Measurements from ENCODE around the gene MARVELD2. TPM values are rescaled to one million over a fixed set of nuclear protein-coding genes. Genes with fewer than 3 reads are reported as not detected.

The MARVELD2 gene
- polyA plus RNA-seq, 1 experiment = 1.0 TPM

DNA sequence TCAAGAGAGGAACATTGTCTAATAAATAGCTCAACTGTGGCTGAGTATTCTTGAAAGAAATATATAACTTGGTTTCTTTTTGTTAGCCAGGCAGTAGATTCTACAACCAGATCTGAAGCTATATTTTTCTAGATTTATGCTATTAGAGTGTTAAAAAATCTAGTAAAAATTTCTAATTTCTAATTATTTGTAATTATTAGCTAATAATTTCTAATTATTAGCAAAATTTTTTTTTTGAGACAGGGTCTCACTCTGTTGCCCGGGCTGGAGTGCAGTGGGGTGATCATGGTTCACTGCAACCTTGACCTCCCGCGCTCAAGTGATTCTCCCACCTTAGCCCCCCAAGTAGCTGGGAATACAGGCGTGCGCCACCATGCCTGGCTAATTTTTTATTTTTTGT lies 42.5 kb upstream of the MARVELD2 start:
- TF ChIP-seq, protein P1, sequence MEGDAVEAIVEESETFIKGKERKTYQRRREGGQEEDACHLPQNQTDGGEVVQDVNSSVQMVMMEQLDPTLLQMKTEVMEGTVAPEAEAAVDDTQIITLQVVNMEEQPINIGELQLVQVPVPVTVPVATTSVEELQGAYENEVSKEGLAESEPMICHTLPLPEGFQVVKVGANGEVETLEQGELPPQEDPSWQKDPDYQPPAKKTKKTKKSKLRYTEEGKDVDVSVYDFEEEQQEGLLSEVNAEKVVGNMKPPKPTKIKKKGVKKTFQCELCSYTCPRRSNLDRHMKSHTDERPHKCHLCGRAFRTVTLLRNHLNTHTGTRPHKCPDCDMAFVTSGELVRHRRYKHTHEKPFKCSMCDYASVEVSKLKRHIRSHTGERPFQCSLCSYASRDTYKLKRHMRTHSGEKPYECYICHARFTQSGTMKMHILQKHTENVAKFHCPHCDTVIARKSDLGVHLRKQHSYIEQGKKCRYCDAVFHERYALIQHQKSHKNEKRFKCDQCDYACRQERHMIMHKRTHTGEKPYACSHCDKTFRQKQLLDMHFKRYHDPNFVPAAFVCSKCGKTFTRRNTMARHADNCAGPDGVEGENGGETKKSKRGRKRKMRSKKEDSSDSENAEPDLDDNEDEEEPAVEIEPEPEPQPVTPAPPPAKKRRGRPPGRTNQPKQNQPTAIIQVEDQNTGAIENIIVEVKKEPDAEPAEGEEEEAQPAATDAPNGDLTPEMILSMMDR (IDR thresholded peaks at IDR 0.05; ENCODE audit: low read depth, low read length) = no peak
- Histone ChIP-seq H3K4me3 (ENCODE audit: low read depth, low read length) (no peak overlapping the region), H3K9me3 (ENCODE audit: control insufficient read depth, insufficient read depth, low read length) (no peaks in the 10 kb centered on the region), H3K27ac (ENCODE audit: low read depth, low read length) (no peak overlapping the region), H3K27me3 (ENCODE audit: control insufficient read depth, insufficient read depth, low read length) (no peaks in the 10 kb centered on the region)
- DNase-seq (ENCODE audit: low read depth, low spot score) = no peak
- POLR2A ChIA-PET = no interaction called here
- CTCF ChIA-PET = interaction anchor here (0.8 to 1.6 kb wide), 3 partner anchors 279 to 329 kb away, joined by 3 to 22 read pairs (median 5); partner anchors contain the start of gene SLC30A5

DNA sequence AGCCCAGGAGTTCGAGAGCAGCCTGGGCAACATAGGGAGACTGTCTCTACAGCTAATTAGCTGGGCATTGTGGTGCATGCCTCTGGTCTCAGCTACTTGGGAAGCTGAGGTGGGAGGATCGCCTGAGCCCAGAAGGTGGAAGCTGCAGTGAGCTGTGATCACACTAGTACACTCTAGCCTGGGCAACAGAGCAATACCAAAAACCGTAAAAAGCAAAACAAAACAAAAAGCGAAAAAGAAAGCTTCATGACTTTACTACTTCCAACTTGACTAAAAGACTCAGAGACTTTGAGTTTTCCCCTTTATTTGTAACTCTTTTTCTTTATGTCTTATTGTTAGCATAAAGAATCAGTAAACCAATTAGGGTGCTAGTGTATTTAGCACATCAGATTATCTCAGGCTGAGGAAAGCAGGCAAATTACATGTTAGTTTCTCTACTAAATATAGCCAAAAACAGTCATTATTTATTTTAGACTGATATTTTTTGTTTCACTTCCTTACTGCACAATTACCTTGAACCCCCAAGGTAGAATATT lies 39.9 kb upstream of the MARVELD2 start:
- DNase-seq (ENCODE audit: low read depth, low spot score) = no peak
- POLR2A ChIA-PET = no interaction called here

DNA sequence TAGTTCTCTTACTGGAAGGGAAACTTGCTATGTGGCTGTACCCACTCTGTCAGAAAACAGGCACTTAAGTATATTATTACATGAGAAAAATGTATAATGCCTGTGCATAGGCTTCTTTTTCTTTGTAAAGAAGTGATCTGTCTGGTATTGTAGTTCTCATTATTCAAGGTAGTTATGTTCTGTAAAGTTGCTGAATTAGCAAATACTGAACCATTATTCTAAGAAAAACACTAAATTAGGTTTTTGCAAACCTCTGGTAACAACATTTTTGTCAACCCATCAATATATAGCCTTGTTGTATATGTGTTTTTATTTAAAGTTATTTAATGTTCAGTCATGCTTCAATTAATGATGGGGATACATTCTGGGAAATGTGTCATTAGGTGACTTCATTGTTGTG lies 36.5 kb upstream of the MARVELD2 start:
- no peak overlapping the region for H3K27ac ChIP-seq (ENCODE audit: low read depth, low read length)
- no peaks in the 10 kb centered on the region for H3K27me3 ChIP-seq (ENCODE audit: control insufficient read depth, insufficient read depth, low read length)
- no peak overlapping the region for H3K4me3 ChIP-seq (ENCODE audit: low read depth, low read length)
- no peaks in the 10 kb centered on the region for H3K9me3 ChIP-seq (ENCODE audit: control insufficient read depth, insufficient read depth, low read length)
- ChIA-PET CTCF (no interaction called here), POLR2A (no interaction called here)
- TF ChIP-seq, protein P1 (IDR thresholded peaks at IDR 0.05; ENCODE audit: low read depth, low read length) = no peak
- no peak for DNase-seq (ENCODE audit: low read depth, low spot score)

More for the DNA sequence above, 39.9 kb upstream of the MARVELD2 start:
- Histone ChIP-seq H3K9me3 (ENCODE audit: control insufficient read depth, insufficient read depth, low read length) (no peaks in the 10 kb centered on the region), H3K27ac (ENCODE audit: low read depth, low read length) (no peak overlapping the region), H3K4me3 (ENCODE audit: low read depth, low read length) (no peak overlapping the region), H3K27me3 (ENCODE audit: control insufficient read depth, insufficient read depth, low read length) (no peaks in the 10 kb centered on the region)
- CTCF ChIA-PET = no interaction called here
- TF ChIP-seq, protein P1 (IDR thresholded peaks at IDR 0.05; ENCODE audit: low read depth, low read length) = no peak

DNA sequence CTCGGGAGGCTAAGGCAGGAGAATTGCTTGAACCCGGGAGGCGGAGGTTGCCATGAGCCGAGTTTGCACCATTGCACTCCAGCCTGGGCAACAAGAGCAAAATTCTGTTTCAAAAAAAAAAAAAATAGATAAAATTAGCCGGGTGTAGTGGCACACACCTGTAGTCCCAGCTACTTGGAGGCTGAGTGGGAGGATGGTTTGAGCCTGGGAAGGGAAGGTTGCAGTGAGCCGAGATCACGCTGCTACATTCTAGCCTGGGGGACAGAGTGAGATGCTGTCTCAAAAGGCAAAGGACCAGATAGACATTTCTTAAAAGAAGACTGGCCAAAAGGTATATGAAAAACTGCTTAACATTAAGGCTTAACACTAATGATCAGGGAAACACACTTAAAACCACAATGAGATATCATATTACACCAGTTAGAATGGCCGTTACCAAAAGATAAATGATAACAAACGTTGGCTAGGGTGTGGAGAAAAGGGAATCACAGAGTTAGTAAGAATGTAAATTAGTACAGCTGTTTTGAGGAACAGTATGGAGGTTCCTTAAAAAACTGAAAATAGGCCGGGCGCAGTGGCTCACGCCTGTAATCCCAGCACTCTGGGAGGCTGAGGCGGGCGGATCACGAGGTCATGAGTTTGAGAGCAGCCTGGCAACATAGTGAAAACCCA lies 10.1 kb upstream of the MARVELD2 start:
- Histone ChIP-seq H3K9me3 (ENCODE audit: control insufficient read depth, insufficient read depth, low read length) (no peaks in the 10 kb centered on the region), H3K4me3 (ENCODE audit: low read depth, low read length) (no peak overlapping the region), H3K27ac (ENCODE audit: low read depth, low read length) (no peak overlapping the region), H3K27me3 (ENCODE audit: control insufficient read depth, insufficient read depth, low read length) (no peaks in the 10 kb centered on the region)
- TF ChIP-seq, protein P1 (IDR thresholded peaks at IDR 0.05; ENCODE audit: low read depth, low read length) = no peak
- CTCF ChIA-PET = interaction anchor here (2.0 kb wide), 1 partner anchor 311 kb away, joined by 6 read pairs; the partner anchor contains the start of gene SLC30A5
- DNase-seq (ENCODE audit: low read depth, low spot score) = no peak
- POLR2A ChIA-PET = interaction anchor here (0.7 kb wide), 1 partner anchor 197 kb away, joined by 4 read pairs; no protein-coding TSS in a partner anchor

GRCh38 chr5:69415584-69415958 lies 655 bp downstream of the MARVELD2 start:
- Histone ChIP-seq H3K27ac (ENCODE audit: low read depth, low read length) (no peak overlapping the region), H3K27me3 (ENCODE audit: control insufficient read depth, insufficient read depth, low read length) (no peaks in the 10 kb centered on the region), H3K9me3 (ENCODE audit: control insufficient read depth, insufficient read depth, low read length) (no peaks in the 10 kb centered on the region), H3K4me3 (ENCODE audit: low read depth, low read length) (peak overlapping the region; percentile 55)
- POLR2A ChIA-PET = no interaction called here
- TF ChIP-seq, protein P1 (IDR thresholded peaks at IDR 0.05; ENCODE audit: low read depth, low read length) = no peak
- no peak for DNase-seq (ENCODE audit: low read depth, low spot score)
- CTCF ChIA-PET = no interaction called here

All from AG04450 (cell line).